K562 (cell line): ENCODE measurements around the gene THAP5. TPM values are rescaled to one million over a fixed set of nuclear protein-coding genes. Genes with fewer than 3 reads are reported as not detected.

ENCODE experiments used
- ATAC-seq: fragments of 200-7000 bp; cut with Tn5 transposase; 3 replicates; pipeline ENCODE4 v1.9.1; 2020; ENCODE audit warnings: moderate library complexity
- BruUV-seq: library from RNA; stranded (reverse); fragments of 400-500 nt; replicated peaks from 2 replicates; lab custom pipeline; 2021; lab: Mats Ljungman, UMichigan
- CTCF ChIA-PET: fragments of 300-600 bp; formaldehyde crosslinking; extraction: SDS; loops from one replicate; lab custom pipeline; 2021; ENCODE audit warnings: low intra/inter-chr PET ratio; lab: Yijun Ruan, JAX
- POLR2A ChIA-PET: fragments of 300-600, 350-650 bp; sonication (Branson Sonifier 250); formaldehyde crosslinking; extraction: SDS; loops from one replicate; lab custom pipeline; 2021; ENCODE audit warnings: antibody characterized with exemption, inconsistent platforms; lab: Yijun Ruan, JAX
- DNase-seq, 4 experiments: peaks; one replicate each; pipeline versions ENCODE4 v3.0.0 to v3.0.0-alpha.2; 2011 to 2018; ENCODE audit warnings: low spot score in 3 of 4, mixed read lengths in 3 of 4; ENCODE audit errors: extremely low read depth in 1 of 4
- FAIRE-seq: peaks from 2 replicates; lab custom pipeline; 2011; peaks lifted over from hg19 to GRCh38; lab: Jason Lieb, UNC
- H2AFZ ChIP-seq: 2 replicates; pipeline ENCODE4 v1.6.0; 2011; ENCODE audit warnings: low read depth, low read length, control low read depth, inconsistent platforms
- H3K27ac ChIP-seq: fragments of 200-600 bp; 3 replicates; pipeline ENCODE4 v1.8.0; 2011; ENCODE audit warnings: low read depth, mild to moderate bottlenecking, control low read depth, inconsistent platforms, low read length, moderate library complexity, mixed read lengths; ENCODE audit errors: extremely low read depth
- H3K27me3 ChIP-seq, 2 experiments: fragments of 300-600 bp in 1 of 2; 2 replicates in 1 of 2; 3 replicates in 1 of 2; pipeline versions ENCODE4 v1.6.0 to v1.8.0; 2011; ENCODE audit warnings: inconsistent platforms in 2 of 2, low read length in 2 of 2, mild to moderate bottlenecking in 1 of 2, mixed read lengths in 1 of 2, moderate library complexity in 1 of 2; ENCODE audit not compliant: control insufficient read depth in 2 of 2, insufficient read depth in 2 of 2
- H3K36me3 ChIP-seq: fragments of 300-600 bp; 3 replicates; pipeline ENCODE4 v1.8.0; 2011; ENCODE audit warnings: mild to moderate bottlenecking, low read length, inconsistent platforms; ENCODE audit not compliant: control insufficient read depth, insufficient read depth
- H3K4me1 ChIP-seq, 2 experiments: fragments of 200-600 bp in 1 of 2; replicated peaks in 1 of 2; 2 replicates in 1 of 2; 3 replicates in 1 of 2; pipeline versions ENCODE4 v1.5.1 to v1.8.0; 2011; ENCODE audit warnings: inconsistent platforms in 2 of 2, low read length in 2 of 2, mild to moderate bottlenecking in 1 of 2, mixed read lengths in 1 of 2, moderate library complexity in 1 of 2; ENCODE audit not compliant: control insufficient read depth in 2 of 2, insufficient read depth in 2 of 2
- H3K4me2 ChIP-seq: 2 replicates; pipeline ENCODE4 v1.6.1; 2011; ENCODE audit warnings: low read length, control low read depth, inconsistent platforms, mixed read lengths; ENCODE audit not compliant: insufficient read depth
- H3K4me3 ChIP-seq: fragments of 200-600 bp; sonication (generic), shearing (Covaris generic); 2 replicates; pipeline ENCODE4 v1.5.1; 2016; ENCODE audit warnings: control low read depth, inconsistent platforms
- H3K79me2 ChIP-seq: fragments of 200-600 bp; 3 replicates; pipeline ENCODE4 v1.8.0; 2011; ENCODE audit warnings: low read length, inconsistent platforms; ENCODE audit not compliant: control insufficient read depth, insufficient read depth
- H3K9ac ChIP-seq, 2 experiments: 2 replicates each; pipeline versions ENCODE4 v1.6.0 to v1.6.1; 2011; ENCODE audit warnings: low read depth in 2 of 2, low read length in 2 of 2, control low read depth in 1 of 2, inconsistent platforms in 1 of 2, mild to moderate bottlenecking in 1 of 2, mixed read lengths in 1 of 2; ENCODE audit not compliant: insufficient read depth in 1 of 2
- H3K9me1 ChIP-seq: one replicate; pipeline ENCODE4 v1.6.0; 2011; ENCODE audit warnings: inconsistent platforms, mild to moderate bottlenecking, low read length, moderate library complexity; ENCODE audit not compliant: control insufficient read depth, insufficient read depth
- H3K9me3 ChIP-seq: replicated peaks from 2 replicates; pipeline ENCODE4 v1.5.1; 2011; ENCODE audit warnings: low read depth, low read length, inconsistent platforms; ENCODE audit not compliant: control insufficient read depth, insufficient read depth
- H4K20me1 ChIP-seq: replicated peaks from 2 replicates; pipeline ENCODE4 v1.6.1; 2011; ENCODE audit warnings: low read length, inconsistent platforms, mixed read lengths; ENCODE audit not compliant: control insufficient read depth, insufficient read depth
- CTCF ChIP-seq, 3 experiments: IDR thresholded peaks in 2 of 3; conservative IDR thresholded peaks in 1 of 3; 2 replicates each; pipeline ENCODE4 v1.5.1; 2011 to 2012; ENCODE audit warnings: low read length in 3 of 3, mild to moderate bottlenecking in 3 of 3, control low read depth in 2 of 3, improper control_type of control experiment in 1 of 3, inconsistent platforms in 1 of 3, low read depth in 1 of 3, mixed read lengths in 1 of 3, moderate library complexity in 1 of 3; ENCODE audit not compliant: insufficient read depth in 2 of 3
- RAD21 ChIP-seq, 2 experiments: fragments of 250-450 bp in 1 of 2; fragments of 450-650 bp in 1 of 2; sonication (Bioruptor Pico) in 1 of 2; formaldehyde crosslinking in 1 of 2; IDR thresholded peaks in 1 of 2; conservative IDR thresholded peaks in 1 of 2; 2 replicates each; pipeline versions ENCODE4 v1.4.0 to v1.8.0; 2020 to 2022; ENCODE audit warnings: mild to moderate bottlenecking in 2 of 2, moderate library complexity in 1 of 2
- SMC3 ChIP-seq: conservative IDR thresholded peaks from 2 replicates; pipeline ENCODE4 v1.6.1; 2011; ENCODE audit warnings: low read depth, low read length, improper control_type of control experiment; ENCODE audit not compliant: insufficient read depth
- ZNF41 ChIP-seq: fragments of 250-450 bp; sonication (Bioruptor Pico); conservative IDR thresholded peaks from 2 replicates; pipeline ENCODE4 v1.4.0; 2020; ENCODE audit warnings: mild to moderate bottlenecking
- WGBS: fragments of 100-300 bp; shearing (Covaris generic); methylation state at CpG from one replicate; pipeline ENCODE4 v1.1.6; 2016; ENCODE audit warnings: low coverage, mixed read lengths; ENCODE audit not compliant: insufficient coverage; ENCODE audit errors: missing lambda C conversion rate; 5-methylcytosine and 5-hydroxymethylcytosine counted together
- in situ Hi-C: fragments of 300-500 bp; cut with MboI; formaldehyde crosslinking; loops from 4 replicates; pipeline ENCODE4 v1.15.0; 2018; ENCODE audit warnings: inconsistent platforms, mixed read lengths
- intact Hi-C: fragments of 100-400 bp; cut with micrococcal nuclease; formaldehyde crosslinking; loops from 2 replicates; pipeline ENCODE4 v1.14.2; 2022
- polyA plus RNA-seq, 8 experiments: library from polyadenylated mRNA; depleted of rRNA in 4 of 8; stranded (reverse) in 5 of 8; unstranded in 3 of 8; fragments of >200 nt; fragmentation: Nextera tagmentation in 2 of 8; fragmentation: Illumina TruSeq in 1 of 8; extraction: Ambion mirVana in 2 of 8; extraction: Trizol in 1 of 8; gene quantifications; 2 replicates each; pipeline versions ENCODE4 v1.2.1 to v1.2.3, GENCODE V29; 2011 to 2014; ENCODE audit warnings: inconsistent platforms in 1 of 8, missing spikeins in 1 of 8
- total RNA-seq, 7 experiments: library from RNA; depleted of rRNA in 6 of 7; stranded (reverse); fragments of >200 nt in 6 of 7; fragmentation: Illumina TruSeq in 2 of 7; extraction: Trizol in 2 of 7; gene quantifications; 2 replicates each; pipeline versions ENCODE4 v1.2.1 to v1.2.3, GENCODE V29; 2011 to 2021; ENCODE audit warnings: low replicate concordance in 1 of 7
- TF ChIP-seq, protein P1 (sequence below), 2 experiments: fragments of 200-800 bp in 1 of 2; sonication (Bioruptor generic) in 1 of 2; sonication (generic) in 1 of 2; formaldehyde crosslinking in 1 of 2; IDR thresholded peaks in 1 of 2; conservative IDR thresholded peaks in 1 of 2; 2 replicates each; pipeline versions ENCODE4 v1.5.0 to v1.6.1; 2016 to 2020; ENCODE audit warnings: missing compliant biosample characterization in 1 of 2, missing genetic modification characterization in 1 of 2, missing genetic modification reagents in 1 of 2
- TF ChIP-seq, protein P2 (sequence below): sonication (generic); formaldehyde crosslinking; IDR thresholded peaks from 2 replicates; pipeline ENCODE4 v1.8.0; 2023; ENCODE audit warnings: missing genetic modification reagents, mild to moderate bottlenecking, borderline replicate concordance

The THAP5 gene
- total and polyA plus RNA-seq, 9 of the 15 experiments (the other 6 are each of a cell fraction or from before 2014, with no cell fraction given), result 16.5 to 58.1 (median 28.2) TPM

DNA sequence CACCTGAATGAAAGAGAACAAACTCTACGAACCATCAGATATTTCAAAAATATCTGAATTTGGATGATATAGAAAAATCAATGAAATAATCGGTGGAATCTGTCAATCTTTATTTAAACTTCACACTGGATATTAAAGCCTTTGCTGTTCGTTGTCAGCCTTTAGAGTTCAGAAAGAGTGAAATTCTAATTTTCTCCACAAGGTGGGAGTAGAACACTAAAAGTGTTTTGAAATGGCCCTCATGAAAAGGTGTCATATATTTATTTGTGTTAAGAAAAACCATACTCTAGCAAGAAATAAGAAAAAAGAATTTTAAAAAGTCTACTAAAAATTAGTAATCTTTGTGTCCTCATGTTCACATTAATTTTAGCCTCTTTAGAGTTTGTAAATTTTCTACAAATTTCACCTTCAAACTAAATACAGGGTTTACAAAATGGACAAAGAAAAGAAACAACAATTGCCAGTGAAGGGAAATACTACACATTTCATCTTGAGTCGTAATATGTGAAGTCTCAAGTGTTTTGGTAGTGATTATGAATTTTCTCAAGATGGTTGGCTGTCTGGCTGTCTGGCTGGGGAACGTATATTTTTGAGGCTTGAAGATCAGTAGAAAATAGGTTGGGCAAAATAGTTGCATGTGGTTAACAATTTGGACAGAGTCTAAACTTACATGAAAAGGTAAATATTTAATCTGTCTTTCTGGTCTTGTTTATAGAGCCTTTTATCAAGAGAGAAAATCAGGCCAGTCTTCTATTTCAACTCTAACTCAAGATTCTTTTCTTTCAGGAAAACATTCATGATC lies 43.8 kb upstream of the THAP5 start:
- H3K4me2 ChIP-seq, result no peak overlapping the region
- H3K4me1 ChIP-seq, result no peaks in the 10 kb centered on the region
- H4K20me1 ChIP-seq, result no peaks in the 10 kb centered on the region
- no peak overlapping the region for H3K4me3 ChIP-seq
- POLR2A ChIA-PET, result no interaction called here
- CTCF ChIA-PET, result no interaction called here
- H2AFZ ChIP-seq, result no peak overlapping the region
- WGBS, result 16% methylated on average over 5 of the region's 5 CpGs
- no peak overlapping the region for H3K27ac ChIP-seq
- FAIRE-seq (peak; percentile 83), DNase-seq (peak; percentile 57 to 75 (median 74)), ATAC-seq (peak; percentile 89)
- no TSS peak for BruUV-seq
- in situ Hi-C loops, result no loop called here
- H3K27me3 ChIP-seq, result peaks cover 0 to 9% of the 10 kb centered on the region in 2 experiments; a peak in 3 of 5 replicates
- intact Hi-C loops, result loop anchor here (5.0 to 10.0 kb wide), 2 partner anchors 191 to 264 kb away; no protein-coding TSS in a partner anchor
- no peaks in the 10 kb centered on the region for H3K36me3 ChIP-seq
- no peaks in the 10 kb centered on the region for H3K79me2 ChIP-seq
- H3K9me3 ChIP-seq, result no peaks in the 10 kb centered on the region
- no peaks in the 10 kb centered on the region for H3K9me1 ChIP-seq
- no peak overlapping the region for H3K9ac ChIP-seq
- TF ChIP-seq, protein P1, sequence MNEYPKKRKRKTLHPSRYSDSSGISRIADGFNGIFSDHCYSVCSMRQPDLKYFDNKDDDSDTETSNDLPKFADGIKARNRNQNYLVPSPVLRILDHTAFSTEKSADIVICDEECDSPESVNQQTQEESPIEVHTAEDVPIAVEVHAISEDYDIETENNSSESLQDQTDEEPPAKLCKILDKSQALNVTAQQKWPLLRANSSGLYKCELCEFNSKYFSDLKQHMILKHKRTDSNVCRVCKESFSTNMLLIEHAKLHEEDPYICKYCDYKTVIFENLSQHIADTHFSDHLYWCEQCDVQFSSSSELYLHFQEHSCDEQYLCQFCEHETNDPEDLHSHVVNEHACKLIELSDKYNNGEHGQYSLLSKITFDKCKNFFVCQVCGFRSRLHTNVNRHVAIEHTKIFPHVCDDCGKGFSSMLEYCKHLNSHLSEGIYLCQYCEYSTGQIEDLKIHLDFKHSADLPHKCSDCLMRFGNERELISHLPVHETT (CRISPR knock-in tag; conservative IDR thresholded peaks at IDR 0.05 in 1 of 2, IDR thresholded peaks at IDR 0.05 in 1 of 2), result no peak
- peak; percentile 44 to 92 (median 55); a peak in 5 of 6 replicates for TF ChIP-seq CTCF (IDR thresholded peaks at IDR 0.05 in 2 of 3, conservative IDR thresholded peaks at IDR 0.05 in 1 of 3; ENCODE audit: insufficient read depth in 2 of 3, low read depth in 1 of 3, low read length in 3 of 3)
- TF ChIP-seq SMC3, result peak; percentile 68
- peak; percentile 87 to 88 for TF ChIP-seq RAD21 (CRISPR knock-in tag; conservative IDR thresholded peaks at IDR 0.05 in 1 of 2, IDR thresholded peaks at IDR 0.05 in 1 of 2)
- TF ChIP-seq, protein P2, sequence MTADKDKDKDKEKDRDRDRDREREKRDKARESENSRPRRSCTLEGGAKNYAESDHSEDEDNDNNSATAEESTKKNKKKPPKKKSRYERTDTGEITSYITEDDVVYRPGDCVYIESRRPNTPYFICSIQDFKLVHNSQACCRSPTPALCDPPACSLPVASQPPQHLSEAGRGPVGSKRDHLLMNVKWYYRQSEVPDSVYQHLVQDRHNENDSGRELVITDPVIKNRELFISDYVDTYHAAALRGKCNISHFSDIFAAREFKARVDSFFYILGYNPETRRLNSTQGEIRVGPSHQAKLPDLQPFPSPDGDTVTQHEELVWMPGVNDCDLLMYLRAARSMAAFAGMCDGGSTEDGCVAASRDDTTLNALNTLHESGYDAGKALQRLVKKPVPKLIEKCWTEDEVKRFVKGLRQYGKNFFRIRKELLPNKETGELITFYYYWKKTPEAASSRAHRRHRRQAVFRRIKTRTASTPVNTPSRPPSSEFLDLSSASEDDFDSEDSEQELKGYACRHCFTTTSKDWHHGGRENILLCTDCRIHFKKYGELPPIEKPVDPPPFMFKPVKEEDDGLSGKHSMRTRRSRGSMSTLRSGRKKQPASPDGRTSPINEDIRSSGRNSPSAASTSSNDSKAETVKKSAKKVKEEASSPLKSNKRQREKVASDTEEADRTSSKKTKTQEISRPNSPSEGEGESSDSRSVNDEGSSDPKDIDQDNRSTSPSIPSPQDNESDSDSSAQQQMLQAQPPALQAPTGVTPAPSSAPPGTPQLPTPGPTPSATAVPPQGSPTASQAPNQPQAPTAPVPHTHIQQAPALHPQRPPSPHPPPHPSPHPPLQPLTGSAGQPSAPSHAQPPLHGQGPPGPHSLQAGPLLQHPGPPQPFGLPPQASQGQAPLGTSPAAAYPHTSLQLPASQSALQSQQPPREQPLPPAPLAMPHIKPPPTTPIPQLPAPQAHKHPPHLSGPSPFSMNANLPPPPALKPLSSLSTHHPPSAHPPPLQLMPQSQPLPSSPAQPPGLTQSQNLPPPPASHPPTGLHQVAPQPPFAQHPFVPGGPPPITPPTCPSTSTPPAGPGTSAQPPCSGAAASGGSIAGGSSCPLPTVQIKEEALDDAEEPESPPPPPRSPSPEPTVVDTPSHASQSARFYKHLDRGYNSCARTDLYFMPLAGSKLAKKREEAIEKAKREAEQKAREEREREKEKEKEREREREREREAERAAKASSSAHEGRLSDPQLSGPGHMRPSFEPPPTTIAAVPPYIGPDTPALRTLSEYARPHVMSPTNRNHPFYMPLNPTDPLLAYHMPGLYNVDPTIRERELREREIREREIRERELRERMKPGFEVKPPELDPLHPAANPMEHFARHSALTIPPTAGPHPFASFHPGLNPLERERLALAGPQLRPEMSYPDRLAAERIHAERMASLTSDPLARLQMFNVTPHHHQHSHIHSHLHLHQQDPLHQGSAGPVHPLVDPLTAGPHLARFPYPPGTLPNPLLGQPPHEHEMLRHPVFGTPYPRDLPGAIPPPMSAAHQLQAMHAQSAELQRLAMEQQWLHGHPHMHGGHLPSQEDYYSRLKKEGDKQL, result no peak
- TF ChIP-seq ZNF41 (CRISPR knock-in tag), result 0 out of 2 replicates have a peak, but pooled peaks have one; percentile 30
